GM12891 (cell line): ENCODE results near the gene SPNS2.

Experiments
- PAX5 ChIP-seq: IDR thresholded peaks from 2 replicates; pipeline ENCODE4 v1.6.1; 2011; ENCODE audit warnings: low read length, moderate library complexity, mild to moderate bottlenecking; ENCODE audit not compliant: insufficient read depth, severe bottlenecking
- POLR2A ChIP-seq: IDR thresholded peaks from 2 replicates; pipeline ENCODE4 v1.6.1; 2011; ENCODE audit warnings: low read depth, low read length, control low read depth
- POLR2AphosphoS5 ChIP-seq: IDR thresholded peaks from 2 replicates; pipeline ENCODE4 v1.6.1; 2011; ENCODE audit warnings: low read depth, low read length, control low read depth
- POU2F2 ChIP-seq: IDR thresholded peaks from 2 replicates; pipeline ENCODE4 v1.6.1; 2011; ENCODE audit warnings: low read depth, mild to moderate bottlenecking, control low read depth, low read length, moderate library complexity
- SPI1 ChIP-seq: IDR thresholded peaks from 2 replicates; pipeline ENCODE4 v1.6.1; 2011; ENCODE audit warnings: low read depth, low read length, control low read depth
- TAF1 ChIP-seq: IDR thresholded peaks from 2 replicates; pipeline ENCODE4 v1.6.1; 2011; ENCODE audit warnings: low read depth, low read length, control low read depth

- TF ChIP-seq POLR2AphosphoS5 = no peak
- no peak for TF ChIP-seq SPI1
- no peak for TF ChIP-seq POLR2A
- no peak for TF ChIP-seq TAF1
- no peak for TF ChIP-seq POU2F2
- no peak for TF ChIP-seq PAX5
These were observed 37.1 kb downstream of the SPNS2 start for GRCh38 chr17:4535667-4536258.
